OCI-LY3 (cell line): ENCODE measurements around the gene TTPAL.

Experiments
- H2AFZ ChIP-seq: fragments of 200-600, 300-600 bp; shearing (Covaris generic); 2 replicates; pipeline ENCODE4 v1.6.0; 2014; ENCODE audit warnings: antibody characterized with exemption, low read depth, low read length
- H3K27ac ChIP-seq: fragments of 200-600, 300-600 bp; sonication (generic); 2 replicates; pipeline ENCODE4 v1.5.1; 2014; ENCODE audit warnings: mild to moderate bottlenecking, low read length, moderate library complexity, mixed read lengths
- H3K27me3 ChIP-seq: fragments of 200-600, 300-600 bp; sonication (generic); 2 replicates; pipeline ENCODE4 v1.6.1; 2014; ENCODE audit warnings: low read depth, low read length, mixed read lengths
- H3K36me3 ChIP-seq: fragments of 200-600, 300-600 bp; sonication (generic); replicated peaks from 2 replicates; pipeline ENCODE3; 2014; ENCODE audit warnings: low read depth, low read length, mixed read lengths
- H3K4me1 ChIP-seq: fragments of 300-600, 200-600 bp; sonication (generic); 2 replicates; pipeline ENCODE4 v1.6.1; 2014; ENCODE audit warnings: low read length, mixed read lengths
- H3K4me2 ChIP-seq: fragments of 200-600, 300-600 bp; sonication (generic); 2 replicates; pipeline ENCODE4 v1.6.1; 2014; ENCODE audit warnings: low read length, mixed read lengths
- H3K4me3 ChIP-seq: fragments of 300-600, 200-600 bp; sonication (generic); 2 replicates; pipeline ENCODE4 v1.5.1; 2014; ENCODE audit warnings: antibody characterized with exemption, mild to moderate bottlenecking, low read length, moderate library complexity
- H3K79me2 ChIP-seq: fragments of 300-600, 200-600 bp; shearing (Covaris generic); 2 replicates; pipeline ENCODE4 v1.6.1; 2014; ENCODE audit warnings: mild to moderate bottlenecking, low read length, mixed read lengths
- H3K9ac ChIP-seq: fragments of 300-600, 200-600 bp; shearing (Covaris generic); 2 replicates; pipeline ENCODE4 v1.6.0; 2014; ENCODE audit warnings: mild to moderate bottlenecking, low read length, moderate library complexity
- H3K9me3 ChIP-seq: fragments of 200-600, 300-600 bp; shearing (Covaris generic); 2 replicates; pipeline ENCODE4 v1.6.1; 2014; ENCODE audit warnings: low read length, mixed read lengths; ENCODE audit not compliant: insufficient read depth
- H4K20me1 ChIP-seq: fragments of 200-600, 300-600 bp; sonication (generic); 2 replicates; pipeline ENCODE4 v1.6.1; 2016; ENCODE audit warnings: low read length, mixed read lengths; ENCODE audit not compliant: insufficient read depth
- CTCF ChIP-seq: fragments of 200-600, 300-600 bp; sonication (generic); IDR thresholded peaks from 2 replicates; pipeline ENCODE4 v1.5.1; 2014; ENCODE audit warnings: antibody characterized with exemption, low read length, low read depth
- EZH2phosphoT487 ChIP-seq: fragments of 200-600 bp; shearing (Covaris generic); IDR thresholded peaks from 2 replicates; pipeline ENCODE4 v1.6.1; 2018; ENCODE audit warnings: antibody characterized with exemption, mixed run types, low read depth

TTPAL gene

GRCh38 chr20:44432618-44433577, 42.8 kb upstream of the TTPAL start:
- no peaks in the 10 kb centered on the region for H3K4me1 ChIP-seq
- no peak overlapping the region for H2AFZ ChIP-seq
- no peak overlapping the region for H3K4me3 ChIP-seq
- H3K4me2 ChIP-seq, result no peak overlapping the region
- no peak overlapping the region for H3K9ac ChIP-seq
- no peaks in the 10 kb centered on the region for H3K79me2 ChIP-seq
- H3K27me3 ChIP-seq, result peaks cover 28% of the 10 kb centered on the region
- TF ChIP-seq CTCF, result no peak
- TF ChIP-seq EZH2phosphoT487, result no peak
- H3K9me3 ChIP-seq, result no peaks in the 10 kb centered on the region
- no peaks in the 10 kb centered on the region for H4K20me1 ChIP-seq
- H3K36me3 ChIP-seq, result no peaks in the 10 kb centered on the region
- H3K27ac ChIP-seq, result no peak overlapping the region

GRCh38 chr20:44433751-44434538, 41.7 kb upstream of the TTPAL start:
- TF ChIP-seq EZH2phosphoT487 (no peak), CTCF (no peak)
- H3K4me3 ChIP-seq, result no peak overlapping the region
- H3K36me3 ChIP-seq, result no peaks in the 10 kb centered on the region
- H3K4me1 ChIP-seq, result no peaks in the 10 kb centered on the region
- H3K9ac ChIP-seq, result no peak overlapping the region
- no peak overlapping the region for H3K4me2 ChIP-seq
- no peaks in the 10 kb centered on the region for H3K9me3 ChIP-seq
- H4K20me1 ChIP-seq, result no peaks in the 10 kb centered on the region
- no peaks in the 10 kb centered on the region for H3K79me2 ChIP-seq
- no peak overlapping the region for H3K27ac ChIP-seq
- H2AFZ ChIP-seq, result no peak overlapping the region
- peaks cover 20% of the 10 kb centered on the region for H3K27me3 ChIP-seq

GRCh38 chr20:44435630-44436335, 39.9 kb upstream of the TTPAL start:
- Histone ChIP-seq H3K4me1 (no peaks in the 10 kb centered on the region), H3K79me2 (no peaks in the 10 kb centered on the region), H3K4me2 (no peak overlapping the region), H4K20me1 (no peaks in the 10 kb centered on the region), H3K27me3 (peaks cover 18% of the 10 kb centered on the region), H3K4me3 (no peak overlapping the region), H3K9me3 (no peaks in the 10 kb centered on the region), H3K36me3 (no peaks in the 10 kb centered on the region), H3K27ac (no peak overlapping the region), H2AFZ (no peak overlapping the region), H3K9ac (no peak overlapping the region)
- no peak for TF ChIP-seq EZH2phosphoT487

- Histone ChIP-seq H3K4me2 (no peak overlapping the region), H3K27me3 (peaks cover 16% of the 10 kb centered on the region), H3K4me1 (no peaks in the 10 kb centered on the region), H3K36me3 (no peaks in the 10 kb centered on the region), H3K27ac (no peak overlapping the region), H3K4me3 (no peak overlapping the region), H3K79me2 (no peaks in the 10 kb centered on the region), H2AFZ (no peak overlapping the region), H3K9me3 (no peaks in the 10 kb centered on the region), H3K9ac (no peak overlapping the region), H4K20me1 (no peaks in the 10 kb centered on the region)
- TF ChIP-seq CTCF (no peak), EZH2phosphoT487 (no peak)
These were observed 39.3 kb upstream of the TTPAL start for GRCh38 chr20:44436393-44436792.
